IMR-90 (cell line): ENCODE results near the gene ERC2.

Source experiments
- BHLHE40 ChIP-seq: fragments of 150-350 bp; IDR thresholded peaks from 2 replicates; pipeline ENCODE4 v1.6.1; 2016; ENCODE audit warnings: mild to moderate bottlenecking, low read depth, low read length
- CEBPB ChIP-seq: IDR thresholded peaks from 2 replicates; pipeline ENCODE4 v1.6.1; 2012; ENCODE audit warnings: low read depth, low read length, improper control_type of control experiment
- CHD1 ChIP-seq: IDR thresholded peaks from 2 replicates; pipeline ENCODE4 v1.6.1; 2012; ENCODE audit warnings: low read depth, low read length, improper control_type of control experiment
- MAFK ChIP-seq: IDR thresholded peaks from 2 replicates; pipeline ENCODE4 v1.6.1; 2012; ENCODE audit warnings: low read depth, low read length, improper control_type of control experiment
- MAZ ChIP-seq: IDR thresholded peaks from 2 replicates; pipeline ENCODE4 v1.6.1; 2012; ENCODE audit warnings: low read depth, mild to moderate bottlenecking, low read length, improper control_type of control experiment, moderate library complexity, borderline replicate concordance
- MXI1 ChIP-seq: IDR thresholded peaks from 2 replicates; pipeline ENCODE4 v1.6.1; 2012; ENCODE audit warnings: low read depth, mild to moderate bottlenecking, low read length, moderate library complexity, borderline replicate concordance
- NFE2L2 ChIP-seq: fragments of 150-350 bp; IDR thresholded peaks from 2 replicates; pipeline ENCODE4 v1.6.1; 2016; ENCODE audit warnings: low read depth, mild to moderate bottlenecking, low read length
- POLR2A ChIP-seq: IDR thresholded peaks from 2 replicates; pipeline ENCODE4 v1.6.1; 2012; ENCODE audit warnings: mild to moderate bottlenecking, low read depth, low read length
- RAD21 ChIP-seq: IDR thresholded peaks from 2 replicates; pipeline ENCODE4 v1.6.1; 2012; ENCODE audit warnings: low read length, improper control_type of control experiment
- RFX5 ChIP-seq: IDR thresholded peaks from 2 replicates; pipeline ENCODE4 v1.8.0; 2012; ENCODE audit warnings: low read depth, mild to moderate bottlenecking, low read length, moderate library complexity
- SMC3 ChIP-seq: fragments of 150-350 bp; IDR thresholded peaks from 2 replicates; pipeline ENCODE4 v1.6.1; 2016; ENCODE audit warnings: low read depth, mild to moderate bottlenecking, antibody characterized with exemption, low read length, moderate library complexity
- TF ChIP-seq, protein P1 (sequence below): conservative IDR thresholded peaks from 2 replicates; pipeline ENCODE4 v1.5.1; 2012; ENCODE audit warnings: mild to moderate bottlenecking, low read depth, low read length, improper control_type of control experiment
- TF ChIP-seq, protein P2 (sequence below): fragments of 150-350 bp; IDR thresholded peaks from 2 replicates; pipeline ENCODE4 v1.6.1; 2017; ENCODE audit warnings: mild to moderate bottlenecking, antibody characterized with exemption, low read length, low read depth

DNA sequence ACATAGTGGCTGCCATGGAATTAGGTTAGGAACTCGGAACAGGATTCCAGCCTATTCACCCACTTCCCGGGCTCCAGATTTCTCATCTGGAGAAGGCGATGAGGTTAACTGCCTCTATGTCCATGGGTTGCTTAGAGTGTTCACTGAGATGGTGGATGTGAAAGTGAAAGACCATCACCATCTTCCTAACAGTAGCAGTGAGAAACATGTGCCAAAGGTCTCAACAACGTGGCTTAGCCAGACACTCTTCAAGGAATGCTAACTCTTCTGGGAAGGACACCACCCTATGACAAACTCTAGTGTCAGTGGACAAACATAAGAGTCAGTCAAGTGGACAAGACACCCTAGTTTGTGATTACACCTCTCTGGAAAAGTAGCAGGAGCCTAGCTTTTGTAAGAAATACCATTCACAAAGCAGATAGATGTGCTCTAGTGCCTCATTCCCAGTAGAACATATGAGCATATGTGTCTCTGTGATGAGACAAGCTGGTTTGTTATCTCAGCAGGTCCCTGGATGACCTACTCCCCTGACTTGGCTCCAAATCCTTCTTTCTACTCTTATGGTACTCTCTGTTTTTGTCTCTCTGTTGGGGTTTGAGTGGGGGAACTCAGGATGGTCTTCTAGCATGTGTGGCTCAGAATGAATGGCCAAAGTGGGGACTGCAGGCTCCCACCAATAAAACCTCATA lies 770.9 kb downstream of the ERC2 start:
- TF ChIP-seq, protein P1, sequence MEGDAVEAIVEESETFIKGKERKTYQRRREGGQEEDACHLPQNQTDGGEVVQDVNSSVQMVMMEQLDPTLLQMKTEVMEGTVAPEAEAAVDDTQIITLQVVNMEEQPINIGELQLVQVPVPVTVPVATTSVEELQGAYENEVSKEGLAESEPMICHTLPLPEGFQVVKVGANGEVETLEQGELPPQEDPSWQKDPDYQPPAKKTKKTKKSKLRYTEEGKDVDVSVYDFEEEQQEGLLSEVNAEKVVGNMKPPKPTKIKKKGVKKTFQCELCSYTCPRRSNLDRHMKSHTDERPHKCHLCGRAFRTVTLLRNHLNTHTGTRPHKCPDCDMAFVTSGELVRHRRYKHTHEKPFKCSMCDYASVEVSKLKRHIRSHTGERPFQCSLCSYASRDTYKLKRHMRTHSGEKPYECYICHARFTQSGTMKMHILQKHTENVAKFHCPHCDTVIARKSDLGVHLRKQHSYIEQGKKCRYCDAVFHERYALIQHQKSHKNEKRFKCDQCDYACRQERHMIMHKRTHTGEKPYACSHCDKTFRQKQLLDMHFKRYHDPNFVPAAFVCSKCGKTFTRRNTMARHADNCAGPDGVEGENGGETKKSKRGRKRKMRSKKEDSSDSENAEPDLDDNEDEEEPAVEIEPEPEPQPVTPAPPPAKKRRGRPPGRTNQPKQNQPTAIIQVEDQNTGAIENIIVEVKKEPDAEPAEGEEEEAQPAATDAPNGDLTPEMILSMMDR = no peak
- TF ChIP-seq SMC3 = no peak
- TF ChIP-seq, protein P2, sequence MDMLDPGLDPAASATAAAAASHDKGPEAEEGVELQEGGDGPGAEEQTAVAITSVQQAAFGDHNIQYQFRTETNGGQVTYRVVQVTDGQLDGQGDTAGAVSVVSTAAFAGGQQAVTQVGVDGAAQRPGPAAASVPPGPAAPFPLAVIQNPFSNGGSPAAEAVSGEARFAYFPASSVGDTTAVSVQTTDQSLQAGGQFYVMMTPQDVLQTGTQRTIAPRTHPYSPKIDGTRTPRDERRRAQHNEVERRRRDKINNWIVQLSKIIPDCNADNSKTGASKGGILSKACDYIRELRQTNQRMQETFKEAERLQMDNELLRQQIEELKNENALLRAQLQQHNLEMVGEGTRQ = no peak
- no peak for TF ChIP-seq RAD21
- no peak for TF ChIP-seq POLR2A
- TF ChIP-seq CEBPB = no peak
- TF ChIP-seq MAZ = no peak
- no peak for TF ChIP-seq NFE2L2
- no peak for TF ChIP-seq MXI1
- TF ChIP-seq CHD1 = no peak
- TF ChIP-seq BHLHE40 = no peak
- TF ChIP-seq RFX5 = no peak
- TF ChIP-seq MAFK = no peak
